ENCODE measurements around the gene FRMPD4.

The FRMPD4 gene

DNA sequence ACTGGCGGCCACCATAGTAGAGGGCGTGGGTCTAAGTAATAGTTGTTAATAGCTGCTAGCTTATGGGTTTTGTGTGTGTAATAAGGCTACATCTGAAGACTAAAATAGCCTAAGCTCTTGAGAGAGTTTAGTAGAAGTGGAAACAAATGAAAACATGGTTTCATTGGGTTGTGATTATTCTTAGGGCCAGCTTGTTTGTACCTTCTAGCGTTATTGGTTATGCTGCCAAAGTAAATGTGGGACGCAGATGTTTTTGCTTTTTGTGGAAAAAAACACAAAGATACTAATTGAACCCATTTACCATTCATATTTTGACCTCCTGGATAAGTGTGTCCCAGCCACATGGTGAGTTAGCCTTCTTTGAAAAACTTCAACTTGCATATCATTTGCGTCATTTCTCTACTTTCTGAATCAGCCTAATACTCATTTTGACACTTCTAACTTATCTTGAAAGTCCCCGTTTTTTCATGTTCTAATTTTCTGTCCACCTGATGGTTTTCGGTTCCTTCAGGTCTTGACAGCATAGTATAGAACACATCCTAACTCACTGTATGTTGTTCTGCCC, 305.3 kb downstream of the FRMPD4 start:
- H3K27ac ChIP-seq: no peak overlapping the region
- intact Hi-C loops (cut with DNase I; ENCODE audit: low total_unique reads): no loop called here
- no peaks in the 10 kb centered on the region for H3K27me3 ChIP-seq
- H3K36me3 ChIP-seq: no peaks in the 10 kb centered on the region
- no peaks in the 10 kb centered on the region for H3K9me3 ChIP-seq
- H3K4me1 ChIP-seq: no peaks in the 10 kb centered on the region
- H3K4me3 ChIP-seq: no peak overlapping the region
- no peak for DNase-seq
- TF ChIP-seq, protein P1, sequence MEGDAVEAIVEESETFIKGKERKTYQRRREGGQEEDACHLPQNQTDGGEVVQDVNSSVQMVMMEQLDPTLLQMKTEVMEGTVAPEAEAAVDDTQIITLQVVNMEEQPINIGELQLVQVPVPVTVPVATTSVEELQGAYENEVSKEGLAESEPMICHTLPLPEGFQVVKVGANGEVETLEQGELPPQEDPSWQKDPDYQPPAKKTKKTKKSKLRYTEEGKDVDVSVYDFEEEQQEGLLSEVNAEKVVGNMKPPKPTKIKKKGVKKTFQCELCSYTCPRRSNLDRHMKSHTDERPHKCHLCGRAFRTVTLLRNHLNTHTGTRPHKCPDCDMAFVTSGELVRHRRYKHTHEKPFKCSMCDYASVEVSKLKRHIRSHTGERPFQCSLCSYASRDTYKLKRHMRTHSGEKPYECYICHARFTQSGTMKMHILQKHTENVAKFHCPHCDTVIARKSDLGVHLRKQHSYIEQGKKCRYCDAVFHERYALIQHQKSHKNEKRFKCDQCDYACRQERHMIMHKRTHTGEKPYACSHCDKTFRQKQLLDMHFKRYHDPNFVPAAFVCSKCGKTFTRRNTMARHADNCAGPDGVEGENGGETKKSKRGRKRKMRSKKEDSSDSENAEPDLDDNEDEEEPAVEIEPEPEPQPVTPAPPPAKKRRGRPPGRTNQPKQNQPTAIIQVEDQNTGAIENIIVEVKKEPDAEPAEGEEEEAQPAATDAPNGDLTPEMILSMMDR (IDR thresholded peaks at IDR 0.05): no peak

DNA sequence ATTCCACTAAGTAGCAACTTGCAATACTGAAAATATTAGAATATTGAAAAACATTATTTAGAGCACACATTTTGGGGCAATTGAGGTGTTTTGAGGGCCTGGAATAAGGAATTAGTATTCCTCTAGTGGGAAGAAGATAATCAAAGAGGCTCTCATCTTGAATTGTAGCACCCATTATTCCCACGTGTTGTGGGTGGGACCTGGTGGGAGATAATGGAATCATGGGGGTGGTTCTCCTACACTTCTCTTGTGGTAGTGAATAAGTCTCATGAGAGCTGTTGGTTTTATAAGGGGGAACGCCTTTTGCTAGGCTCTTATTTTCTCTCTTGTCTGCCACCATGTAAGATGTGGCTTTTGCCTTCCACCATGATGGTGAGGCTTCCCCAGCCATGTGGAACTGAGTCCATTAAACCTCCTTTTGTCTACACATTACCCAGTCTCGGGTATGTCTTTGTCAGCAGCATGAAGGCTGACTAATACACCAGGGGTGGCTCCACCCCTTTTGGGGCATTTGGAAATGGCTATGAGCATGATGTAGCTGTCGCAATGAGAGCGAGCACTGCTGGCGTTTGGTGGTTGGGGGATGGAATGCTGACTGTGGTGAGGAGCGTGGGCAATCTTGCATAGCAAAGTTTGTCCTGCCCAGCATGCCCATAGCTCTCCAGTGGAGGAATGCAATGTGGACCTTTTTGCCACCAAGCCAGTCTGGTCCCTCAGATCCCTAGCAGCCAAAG, 308.2 kb downstream of the FRMPD4 start:
- Histone ChIP-seq H3K36me3 (no peaks in the 10 kb centered on the region), H3K27me3 (no peaks in the 10 kb centered on the region), H3K27ac (no peak overlapping the region), H3K4me1 (no peaks in the 10 kb centered on the region), H3K9me3 (no peaks in the 10 kb centered on the region), H3K4me3 (no peak overlapping the region)
- intact Hi-C loops (cut with DNase I; ENCODE audit: low total_unique reads): no loop called here
- no peak for DNase-seq
- TF ChIP-seq, protein P1 (IDR thresholded peaks at IDR 0.05): no peak

DNA sequence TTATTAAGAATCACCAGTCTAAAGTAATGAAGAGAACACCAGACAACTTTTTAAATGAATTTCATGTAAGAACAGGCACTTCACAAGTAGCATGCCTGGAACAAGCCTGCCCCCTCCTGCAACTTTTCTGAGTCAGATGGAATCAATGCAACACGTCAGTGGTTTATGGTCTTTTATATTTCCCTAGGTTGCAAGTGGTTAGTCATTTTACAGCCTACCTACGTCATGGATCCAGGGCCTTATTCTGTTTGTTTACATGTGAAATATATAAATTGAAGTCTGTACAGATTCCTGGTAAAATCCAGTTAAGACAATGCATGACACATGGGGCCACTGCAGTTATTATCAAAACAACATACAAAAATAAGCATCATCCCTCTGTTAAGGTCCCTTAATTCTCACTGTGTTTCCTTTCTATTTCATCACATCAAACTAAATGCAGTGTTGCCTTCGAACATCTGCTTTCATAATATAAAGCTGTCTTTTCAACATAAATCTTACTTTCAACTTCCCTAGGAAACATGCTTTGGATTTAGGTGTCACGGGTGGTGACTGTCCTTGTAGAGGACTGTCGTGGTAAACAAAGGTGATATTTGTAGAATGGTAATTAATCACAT, 309.3 kb downstream of the FRMPD4 start:
- Histone ChIP-seq H3K4me3 (no peak overlapping the region), H3K4me1 (no peaks in the 10 kb centered on the region), H3K36me3 (no peaks in the 10 kb centered on the region), H3K9me3 (no peaks in the 10 kb centered on the region), H3K27ac (no peak overlapping the region), H3K27me3 (no peaks in the 10 kb centered on the region)
- DNase-seq: no peak
- intact Hi-C loops (cut with DNase I; ENCODE audit: low total_unique reads): no loop called here
- TF ChIP-seq, protein P1 (IDR thresholded peaks at IDR 0.05): no peak

DNA sequence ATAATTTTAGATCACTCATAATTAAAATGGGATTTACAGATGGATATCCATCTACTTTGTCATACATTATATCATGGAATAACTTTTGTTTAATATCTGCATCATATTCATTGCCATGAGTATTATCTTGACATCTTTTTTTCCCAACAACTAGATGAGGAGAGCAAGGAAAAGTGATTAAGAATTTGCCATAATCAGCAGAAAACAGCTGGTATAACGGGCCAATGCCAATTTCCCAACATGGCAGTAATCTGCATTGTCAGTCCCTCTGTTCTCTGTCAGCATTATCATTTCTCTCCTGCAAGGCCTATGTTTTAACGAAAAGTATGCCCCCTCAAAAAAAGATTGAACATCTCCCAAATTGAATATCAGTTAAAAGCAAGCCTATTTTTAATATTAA, 314.0 kb downstream of the FRMPD4 start:
- intact Hi-C loops (cut with DNase I; ENCODE audit: low total_unique reads): no loop called here
- Histone ChIP-seq H3K9me3 (no peaks in the 10 kb centered on the region), H3K4me3 (no peak overlapping the region)

DNA sequence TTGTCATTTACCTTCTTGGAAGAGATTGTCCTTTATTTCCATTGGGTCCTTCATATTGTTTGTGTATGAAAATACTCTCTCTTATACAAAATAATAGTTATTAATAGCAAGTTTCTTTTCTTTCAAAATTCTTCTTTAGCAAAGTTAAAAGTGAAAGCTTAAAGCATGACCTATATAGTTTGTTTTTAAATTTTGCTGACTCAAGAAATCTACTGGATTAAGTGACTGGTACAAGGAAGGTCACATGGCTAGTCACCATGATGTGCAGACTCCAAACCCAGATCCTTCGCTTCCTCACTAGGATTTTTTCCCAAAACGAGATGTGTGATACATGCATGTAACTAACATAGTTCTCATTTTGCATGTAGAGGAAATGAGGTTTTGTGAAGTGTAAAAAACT, 322.7 kb downstream of the FRMPD4 start:
- no peak overlapping the region for H3K4me3 ChIP-seq
- no peaks in the 10 kb centered on the region for H3K27me3 ChIP-seq
- H3K36me3 ChIP-seq: no peaks in the 10 kb centered on the region
- intact Hi-C loops (cut with DNase I; ENCODE audit: low total_unique reads): no loop called here
- no peaks in the 10 kb centered on the region for H3K4me1 ChIP-seq
- no peaks in the 10 kb centered on the region for H3K9me3 ChIP-seq
- DNase-seq: no peak
- H3K27ac ChIP-seq: no peak overlapping the region
- TF ChIP-seq, protein P1 (IDR thresholded peaks at IDR 0.05): no peak

More for the DNA sequence above, 314.0 kb downstream of the FRMPD4 start:
- no peak for DNase-seq
- H3K27ac ChIP-seq: no peak overlapping the region
- H3K4me1 ChIP-seq: no peaks in the 10 kb centered on the region
- no peaks in the 10 kb centered on the region for H3K36me3 ChIP-seq
- TF ChIP-seq, protein P1 (IDR thresholded peaks at IDR 0.05): no peak
- no peaks in the 10 kb centered on the region for H3K27me3 ChIP-seq
